Prostate gland (tissue), 2 donors: Measurements from ENCODE around the gene NUTM1.

ENCODE experiments used
- POLR2A ChIP-seq: fragments of 450-650 bp; IDR thresholded peaks from one replicate; pipeline ENCODE4 v1.6.1; 2016; ENCODE audit warnings: antibody characterized with exemption, mild to moderate bottlenecking
- TF ChIP-seq, protein P1 (sequence below), 4 experiments: fragments of 200-600 bp in 2 of 4; fragments of 450-650 bp in 2 of 4; sonication (generic) in 2 of 4; IDR thresholded peaks; 1 replicate in 3 of 4; 2 replicates in 1 of 4; pipeline ENCODE4 v1.5.1; 2016 to 2019; ENCODE audit warnings: antibody characterized with exemption in 4 of 4, mild to moderate bottlenecking in 2 of 4, moderate library complexity in 2 of 4

DNA sequence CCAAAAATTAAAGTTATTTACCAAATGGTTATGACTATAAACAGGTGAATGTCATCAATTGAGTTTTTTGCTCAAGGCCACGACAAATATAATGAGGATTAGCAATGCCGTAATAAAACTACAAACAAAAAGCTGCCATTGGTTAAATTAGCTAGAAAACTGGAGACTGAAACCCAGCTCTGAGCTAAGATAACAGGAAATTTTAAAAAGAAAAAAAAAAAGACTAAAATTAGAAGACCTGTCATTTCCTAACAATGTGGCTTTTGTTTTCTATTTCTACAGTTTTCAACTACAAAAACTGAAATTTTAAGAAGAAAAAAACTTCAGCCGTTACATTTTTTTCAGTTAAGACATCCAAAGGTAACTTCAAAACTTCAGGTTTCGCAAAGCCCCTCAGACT lies 15.2 kb upstream of the NUTM1 start:
- TF ChIP-seq, protein P1, sequence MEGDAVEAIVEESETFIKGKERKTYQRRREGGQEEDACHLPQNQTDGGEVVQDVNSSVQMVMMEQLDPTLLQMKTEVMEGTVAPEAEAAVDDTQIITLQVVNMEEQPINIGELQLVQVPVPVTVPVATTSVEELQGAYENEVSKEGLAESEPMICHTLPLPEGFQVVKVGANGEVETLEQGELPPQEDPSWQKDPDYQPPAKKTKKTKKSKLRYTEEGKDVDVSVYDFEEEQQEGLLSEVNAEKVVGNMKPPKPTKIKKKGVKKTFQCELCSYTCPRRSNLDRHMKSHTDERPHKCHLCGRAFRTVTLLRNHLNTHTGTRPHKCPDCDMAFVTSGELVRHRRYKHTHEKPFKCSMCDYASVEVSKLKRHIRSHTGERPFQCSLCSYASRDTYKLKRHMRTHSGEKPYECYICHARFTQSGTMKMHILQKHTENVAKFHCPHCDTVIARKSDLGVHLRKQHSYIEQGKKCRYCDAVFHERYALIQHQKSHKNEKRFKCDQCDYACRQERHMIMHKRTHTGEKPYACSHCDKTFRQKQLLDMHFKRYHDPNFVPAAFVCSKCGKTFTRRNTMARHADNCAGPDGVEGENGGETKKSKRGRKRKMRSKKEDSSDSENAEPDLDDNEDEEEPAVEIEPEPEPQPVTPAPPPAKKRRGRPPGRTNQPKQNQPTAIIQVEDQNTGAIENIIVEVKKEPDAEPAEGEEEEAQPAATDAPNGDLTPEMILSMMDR (IDR thresholded peaks at IDR 0.05): no peak
- TF ChIP-seq POLR2A: no peak
